GM18951 (cell line): ENCODE data around the gene CDC42EP3.

Experiments
- POLR2A ChIP-seq: IDR thresholded peaks from 4 replicates; pipeline ENCODE4 v1.6.1; 2011; ENCODE audit warnings: mild to moderate bottlenecking; ENCODE audit not compliant: insufficient read length, insufficient read depth; ENCODE audit errors: extremely low read depth
- in situ Hi-C: fragments of 300-500 bp; cut with MboI; formaldehyde crosslinking; loops from one replicate; pipeline ENCODE4 v1.12.0; 2022; ENCODE audit warnings: low sequenced_read_pairs, mixed read lengths, inconsistent platforms; ENCODE audit not compliant: unreplicated experiment

The CDC42EP3 gene

DNA sequence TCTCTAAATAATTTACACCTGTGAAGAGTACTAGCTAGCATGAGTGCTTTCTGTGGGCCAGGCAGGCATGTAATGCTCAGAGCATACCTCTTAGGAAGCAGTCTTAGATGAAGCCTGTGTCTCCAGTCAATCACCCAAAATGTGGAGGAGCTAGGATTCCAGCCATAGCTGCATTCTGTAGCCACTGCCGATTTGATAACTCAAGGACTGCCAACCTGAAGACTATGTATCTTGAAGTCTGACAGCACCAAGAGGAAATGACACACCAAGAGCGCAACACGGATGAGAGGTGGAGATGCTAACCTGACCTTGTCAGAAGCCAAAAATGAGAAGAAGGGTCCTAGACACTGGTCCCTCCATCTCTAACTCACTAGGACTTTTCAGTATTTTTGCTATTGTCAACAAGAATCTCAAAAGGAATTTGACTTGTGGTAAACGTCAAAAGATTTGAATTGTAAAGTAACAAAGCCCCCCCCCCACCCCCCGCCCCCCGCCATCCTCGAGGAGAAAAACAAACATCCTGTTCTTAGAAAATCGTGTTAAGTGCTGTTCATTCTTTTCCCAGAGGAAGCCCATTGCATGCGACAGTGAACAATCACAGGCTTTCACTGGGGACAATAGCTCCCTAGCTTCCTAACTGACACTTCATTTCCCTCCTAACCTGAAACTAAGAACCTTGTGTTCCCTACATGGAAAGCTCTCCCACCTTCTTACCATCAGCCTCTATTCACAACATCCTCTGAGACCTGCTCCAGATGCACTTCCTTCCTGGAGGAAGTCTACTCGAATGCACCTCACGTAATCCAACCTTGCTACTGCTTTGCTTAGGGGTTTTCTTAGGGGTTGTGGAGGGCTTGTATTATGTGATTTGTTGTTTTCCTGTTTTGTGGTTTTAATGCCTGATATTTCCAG, 14.7 kb downstream of the CDC42EP3 start:
- TF ChIP-seq POLR2A, result no peak
- in situ Hi-C loops, result no loop called here

GRCh38 chr2:37654932-37655841, 16.3 kb downstream of the CDC42EP3 start:
- in situ Hi-C loops, result no loop called here
- TF ChIP-seq POLR2A, result no peak

GRCh38 chr2:37654419-37654818, 17.0 kb downstream of the CDC42EP3 start:
- TF ChIP-seq POLR2A, result peak; percentile 26
- in situ Hi-C loops, result no loop called here

DNA sequence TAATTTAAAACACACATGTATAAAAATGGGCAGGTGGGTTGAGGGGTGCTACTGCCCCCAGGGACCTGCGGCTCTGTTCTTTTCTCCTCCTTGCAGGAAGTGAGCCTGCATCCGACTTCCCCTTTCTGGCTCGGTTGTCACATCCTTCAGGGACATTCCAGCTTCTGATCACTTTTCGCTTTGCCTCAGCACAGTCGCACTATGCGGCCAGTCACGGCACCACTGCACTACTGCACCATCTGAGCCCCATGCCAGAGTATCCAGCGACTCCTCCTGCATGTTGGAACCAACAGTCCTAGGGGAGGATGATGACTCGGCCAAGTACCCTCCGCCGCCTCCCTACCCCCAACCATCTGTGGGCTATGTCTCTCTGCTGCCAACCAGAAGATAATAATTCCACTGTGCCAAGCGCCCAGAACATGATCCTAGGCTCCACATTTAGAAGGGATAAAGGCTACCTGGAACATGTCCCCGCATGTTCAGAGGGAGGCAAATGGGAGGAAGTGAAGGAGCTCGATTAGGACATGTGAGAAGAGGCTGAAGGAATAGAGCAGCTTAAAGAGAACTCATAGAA, 17.6 kb downstream of the CDC42EP3 start:
- peak; percentile 58 for TF ChIP-seq POLR2A
- in situ Hi-C loops, result no loop called here

- in situ Hi-C loops, result no loop called here
- TF ChIP-seq POLR2A, result no peak
Measured at GRCh38 chr2:37653093-37653492, 18.3 kb downstream of the CDC42EP3 start.

GRCh38 chr2:37652199-37652640, 19.2 kb downstream of the CDC42EP3 start:
- TF ChIP-seq POLR2A, result peak; percentile 11

GRCh38 chr2:37650548-37651093, 20.8 kb downstream of the CDC42EP3 start:
- in situ Hi-C loops, result no loop called here
- no peak for TF ChIP-seq POLR2A

More at GRCh38 chr2:37652199-37652640, 19.2 kb downstream of the CDC42EP3 start:
- in situ Hi-C loops, result no loop called here

- TF ChIP-seq POLR2A, result no peak
- in situ Hi-C loops, result loop anchor here (10.0 kb wide), 1 partner anchor 235 kb away; no protein-coding TSS in a partner anchor
Measured at GRCh38 chr2:37649518-37649917, 21.9 kb downstream of the CDC42EP3 start.

DNA sequence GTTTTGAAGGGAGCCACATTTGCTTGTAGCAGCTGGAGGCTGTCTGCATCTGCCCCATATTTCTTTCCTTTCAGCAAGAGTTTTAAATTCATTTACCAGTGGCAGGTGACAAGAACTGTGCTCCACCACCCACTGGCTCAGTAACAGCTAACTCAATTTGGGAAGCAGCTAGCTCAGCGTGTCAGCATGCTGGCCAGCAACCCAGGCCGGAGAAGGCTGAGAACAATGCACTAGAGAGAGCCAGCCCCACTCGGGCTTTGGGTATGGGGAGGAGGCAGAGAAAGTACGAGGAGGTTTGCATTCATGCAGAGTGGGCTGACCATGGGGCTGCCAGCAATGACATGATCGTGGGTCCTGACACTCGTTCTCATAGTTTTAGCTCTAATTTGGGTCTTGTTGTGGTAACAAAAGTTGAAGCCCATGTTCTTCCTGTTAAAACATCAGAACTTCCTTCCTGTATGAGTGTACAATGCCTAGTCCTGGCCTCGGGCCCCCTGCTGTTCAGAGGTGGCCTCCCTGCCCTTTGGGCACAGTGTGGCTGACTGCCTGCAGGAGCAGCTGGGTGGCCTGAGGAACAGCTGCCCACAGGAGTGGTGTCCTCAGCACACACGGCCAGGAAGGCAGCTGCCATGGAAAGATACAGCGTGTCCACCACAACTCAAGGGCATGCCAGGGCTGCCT, 23.0 kb downstream of the CDC42EP3 start:
- in situ Hi-C loops, result loop anchor here (10.0 kb wide), 1 partner anchor 234 kb away; no protein-coding TSS in a partner anchor
- no peak for TF ChIP-seq POLR2A

DNA sequence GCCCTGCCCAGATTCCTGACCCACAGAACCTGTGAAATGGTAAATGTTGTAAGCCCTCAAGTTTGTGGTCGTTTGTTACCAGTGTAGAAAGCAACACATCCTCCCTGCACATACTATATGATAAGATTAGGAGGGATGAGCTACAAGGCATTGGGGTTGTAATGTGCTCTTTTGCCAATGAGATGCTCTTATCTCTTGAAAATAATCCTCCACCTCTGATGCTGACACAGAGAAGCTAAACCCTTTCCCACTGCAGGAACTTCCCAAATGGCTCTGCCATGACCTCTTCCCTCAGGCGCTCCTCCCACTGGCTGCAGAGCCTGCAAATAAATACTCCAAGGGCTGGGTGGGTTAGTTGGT, 23.5 kb downstream of the CDC42EP3 start:
- TF ChIP-seq POLR2A, result no peak
- in situ Hi-C loops, result loop anchor here (10.0 kb wide), 1 partner anchor 233 kb away; no protein-coding TSS in a partner anchor

DNA sequence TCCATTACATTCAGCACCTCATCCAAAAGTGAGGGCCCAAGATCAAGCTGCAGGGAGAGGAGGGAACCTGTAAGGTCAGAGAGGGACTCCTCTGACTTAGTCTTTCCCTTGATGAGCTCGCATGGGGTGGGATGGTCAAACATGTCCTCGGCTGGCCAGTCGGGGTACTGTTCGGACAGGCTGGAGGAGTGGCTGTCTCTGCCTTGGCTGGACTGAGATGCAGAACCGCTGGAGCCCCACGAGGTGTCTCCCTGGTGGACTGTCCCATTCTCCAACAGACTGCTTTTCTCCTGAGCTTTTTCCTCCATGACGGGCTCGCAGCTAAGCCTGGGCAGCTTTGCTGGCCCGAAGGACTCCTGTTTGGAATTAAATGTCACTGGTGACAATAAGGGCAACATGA, 25.6 kb downstream of the CDC42EP3 start:
- no peak for TF ChIP-seq POLR2A
- in situ Hi-C loops, result loop anchor here (10.0 kb wide), 1 partner anchor 231 kb away; no protein-coding TSS in a partner anchor

- in situ Hi-C loops, result loop anchor here (10.0 kb wide), 1 partner anchor 231 kb away; no protein-coding TSS in a partner anchor
- TF ChIP-seq POLR2A, result no peak
Measured at GRCh38 chr2:37645362-37645761, 26.1 kb downstream of the CDC42EP3 start.
